ENCODE results near the gene GPX4. TPM values are rescaled to one million over a fixed set of nuclear protein-coding genes. Genes with fewer than 3 reads are reported as not detected.

GPX4 gene
- total and polyA plus RNA-seq, 9 of the 15 experiments (the other 6 are each of a cell fraction or from before 2014, with no cell fraction given) = 61.4 to 661 (median 349) TPM

DNA sequence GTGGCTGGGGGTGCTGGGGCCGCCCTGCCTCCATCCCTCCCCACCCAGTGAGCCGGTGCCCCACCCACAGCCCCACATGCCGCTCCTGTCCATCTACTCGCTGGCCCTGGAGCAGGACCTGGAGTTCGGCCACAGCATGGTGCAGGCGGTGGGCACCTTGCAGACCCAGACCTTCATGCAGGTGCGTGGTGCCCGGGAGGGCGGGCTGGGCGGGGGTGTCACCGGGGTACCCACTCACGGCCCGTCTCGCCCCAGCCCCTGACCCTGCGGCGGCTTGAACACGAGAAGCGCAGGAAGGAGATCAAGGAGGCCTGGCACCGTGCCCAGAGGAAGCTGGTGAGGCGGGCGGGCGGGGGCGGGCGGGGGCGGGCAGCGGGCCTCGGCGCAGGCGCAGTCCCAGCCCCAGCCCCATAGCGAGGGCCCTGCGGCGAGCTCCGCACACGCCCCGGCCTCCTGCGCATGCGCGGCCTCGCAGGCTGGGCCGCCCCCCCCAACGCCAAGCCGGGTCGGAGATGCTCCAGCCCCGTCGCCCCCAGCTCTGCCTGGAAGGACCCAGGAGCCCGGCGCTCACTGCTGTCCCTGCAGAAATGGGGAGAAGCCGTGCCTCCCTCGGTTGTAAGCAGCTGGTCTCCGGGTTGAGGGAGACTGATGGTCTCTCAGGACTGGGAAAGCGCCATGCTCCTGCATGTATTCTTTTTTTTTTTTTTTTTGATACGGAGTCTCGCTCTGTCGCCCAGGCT lies 29.1 kb upstream of the GPX4 start (continued):
- TF ChIP-seq, protein P1, sequence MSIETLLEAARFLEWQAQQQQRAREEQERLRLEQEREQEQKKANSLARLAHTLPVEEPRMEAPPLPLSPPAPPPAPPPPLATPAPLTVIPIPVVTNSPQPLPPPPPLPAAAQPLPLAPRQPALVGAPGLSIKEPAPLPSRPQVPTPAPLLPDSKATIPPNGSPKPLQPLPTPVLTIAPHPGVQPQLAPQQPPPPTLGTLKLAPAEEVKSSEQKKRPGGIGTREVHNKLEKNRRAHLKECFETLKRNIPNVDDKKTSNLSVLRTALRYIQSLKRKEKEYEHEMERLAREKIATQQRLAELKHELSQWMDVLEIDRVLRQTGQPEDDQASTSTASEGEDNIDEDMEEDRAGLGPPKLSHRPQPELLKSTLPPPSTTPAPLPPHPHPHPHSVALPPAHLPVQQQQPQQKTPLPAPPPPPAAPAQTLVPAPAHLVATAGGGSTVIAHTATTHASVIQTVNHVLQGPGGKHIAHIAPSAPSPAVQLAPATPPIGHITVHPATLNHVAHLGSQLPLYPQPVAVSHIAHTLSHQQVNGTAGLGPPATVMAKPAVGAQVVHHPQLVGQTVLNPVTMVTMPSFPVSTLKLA (conservative IDR thresholded peaks at IDR 0.05) = 0 out of 4 replicates have a peak, but pooled peaks of 1 of the 2 experiments have one; percentile 36
- TF ChIP-seq, protein P2, sequence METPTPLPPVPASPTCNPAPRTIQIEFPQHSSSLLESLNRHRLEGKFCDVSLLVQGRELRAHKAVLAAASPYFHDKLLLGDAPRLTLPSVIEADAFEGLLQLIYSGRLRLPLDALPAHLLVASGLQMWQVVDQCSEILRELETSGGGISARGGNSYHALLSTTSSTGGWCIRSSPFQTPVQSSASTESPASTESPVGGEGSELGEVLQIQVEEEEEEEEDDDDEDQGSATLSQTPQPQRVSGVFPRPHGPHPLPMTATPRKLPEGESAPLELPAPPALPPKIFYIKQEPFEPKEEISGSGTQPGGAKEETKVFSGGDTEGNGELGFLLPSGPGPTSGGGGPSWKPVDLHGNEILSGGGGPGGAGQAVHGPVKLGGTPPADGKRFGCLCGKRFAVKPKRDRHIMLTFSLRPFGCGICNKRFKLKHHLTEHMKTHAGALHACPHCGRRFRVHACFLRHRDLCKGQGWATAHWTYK (CRISPR knock-in tag; IDR thresholded peaks at IDR 0.05) = peak; percentile 24; the same call in 1 of the 2 replicates
- TF ChIP-seq CBX1 (IDR thresholded peaks at IDR 0.05; ENCODE audit: low read depth) (0 out of 2 replicates have a peak, but pooled peaks have one; percentile 47), ZSCAN29 (IDR thresholded peaks at IDR 0.05) (no peak), ZNF23 (CRISPR knock-in tag; IDR thresholded peaks at IDR 0.05) (no peak), TCF3 (CRISPR knock-in tag; IDR thresholded peaks at IDR 0.05) (no peak), ZFX (CRISPR knock-in tag; IDR thresholded peaks at IDR 0.05) (0 out of 2 replicates have a peak, but pooled peaks have one; percentile 3), SMARCE1 (IDR thresholded peaks at IDR 0.05) (no peak), PCBP1 (IDR thresholded peaks at IDR 0.05; ENCODE audit: low read depth, low read length, poor library complexity, severe bottlenecking) (no peak), GABPA (tag; conservative IDR thresholded peaks at IDR 0.05; ENCODE audit: low read depth) (peak; percentile 48), POU5F1 (IDR thresholded peaks at IDR 0.05; ENCODE audit: borderline replicate concordance, low read depth, low read length, partially characterized antibody) (no peak)
- TF ChIP-seq, protein P3, sequence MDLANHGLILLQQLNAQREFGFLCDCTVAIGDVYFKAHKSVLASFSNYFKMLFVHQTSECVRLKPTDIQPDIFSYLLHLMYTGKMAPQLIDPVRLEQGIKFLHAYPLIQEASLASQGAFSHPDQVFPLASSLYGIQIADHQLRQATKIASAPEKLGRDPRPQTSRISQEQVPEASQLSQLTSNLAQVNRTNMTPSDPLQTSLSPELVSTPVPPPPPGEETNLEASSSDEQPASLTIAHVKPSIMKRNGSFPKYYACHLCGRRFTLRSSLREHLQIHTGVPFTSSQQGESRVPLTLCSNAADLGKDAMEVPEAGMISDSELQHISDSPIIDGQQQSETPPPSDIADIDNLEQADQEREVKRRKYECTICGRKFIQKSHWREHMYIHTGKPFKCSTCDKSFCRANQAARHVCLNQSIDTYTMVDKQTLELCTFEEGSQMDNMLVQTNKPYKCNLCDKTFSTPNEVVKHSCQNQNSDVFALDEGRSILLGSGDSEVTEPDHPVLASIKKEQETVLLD (IDR thresholded peaks at IDR 0.05) = peak; percentile 87
- TF ChIP-seq, protein P4, sequence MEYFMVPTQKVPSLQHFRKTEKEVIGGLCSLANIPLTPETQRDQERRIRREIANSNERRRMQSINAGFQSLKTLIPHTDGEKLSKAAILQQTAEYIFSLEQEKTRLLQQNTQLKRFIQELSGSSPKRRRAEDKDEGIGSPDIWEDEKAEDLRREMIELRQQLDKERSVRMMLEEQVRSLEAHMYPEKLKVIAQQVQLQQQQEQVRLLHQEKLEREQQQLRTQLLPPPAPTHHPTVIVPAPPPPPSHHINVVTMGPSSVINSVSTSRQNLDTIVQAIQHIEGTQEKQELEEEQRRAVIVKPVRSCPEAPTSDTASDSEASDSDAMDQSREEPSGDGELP (CRISPR knock-in tag; IDR thresholded peaks at IDR 0.05; ENCODE audit: borderline replicate concordance) = peak; percentile 46; the same call in 1 of the 2 replicates
- TF ChIP-seq, protein P5, sequence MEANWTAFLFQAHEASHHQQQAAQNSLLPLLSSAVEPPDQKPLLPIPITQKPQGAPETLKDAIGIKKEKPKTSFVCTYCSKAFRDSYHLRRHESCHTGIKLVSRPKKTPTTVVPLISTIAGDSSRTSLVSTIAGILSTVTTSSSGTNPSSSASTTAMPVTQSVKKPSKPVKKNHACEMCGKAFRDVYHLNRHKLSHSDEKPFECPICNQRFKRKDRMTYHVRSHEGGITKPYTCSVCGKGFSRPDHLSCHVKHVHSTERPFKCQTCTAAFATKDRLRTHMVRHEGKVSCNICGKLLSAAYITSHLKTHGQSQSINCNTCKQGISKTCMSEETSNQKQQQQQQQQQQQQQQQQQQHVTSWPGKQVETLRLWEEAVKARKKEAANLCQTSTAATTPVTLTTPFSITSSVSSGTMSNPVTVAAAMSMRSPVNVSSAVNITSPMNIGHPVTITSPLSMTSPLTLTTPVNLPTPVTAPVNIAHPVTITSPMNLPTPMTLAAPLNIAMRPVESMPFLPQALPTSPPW (CRISPR knock-in tag; IDR thresholded peaks at IDR 0.05) = peak; percentile 94
- TF ChIP-seq, protein P6, sequence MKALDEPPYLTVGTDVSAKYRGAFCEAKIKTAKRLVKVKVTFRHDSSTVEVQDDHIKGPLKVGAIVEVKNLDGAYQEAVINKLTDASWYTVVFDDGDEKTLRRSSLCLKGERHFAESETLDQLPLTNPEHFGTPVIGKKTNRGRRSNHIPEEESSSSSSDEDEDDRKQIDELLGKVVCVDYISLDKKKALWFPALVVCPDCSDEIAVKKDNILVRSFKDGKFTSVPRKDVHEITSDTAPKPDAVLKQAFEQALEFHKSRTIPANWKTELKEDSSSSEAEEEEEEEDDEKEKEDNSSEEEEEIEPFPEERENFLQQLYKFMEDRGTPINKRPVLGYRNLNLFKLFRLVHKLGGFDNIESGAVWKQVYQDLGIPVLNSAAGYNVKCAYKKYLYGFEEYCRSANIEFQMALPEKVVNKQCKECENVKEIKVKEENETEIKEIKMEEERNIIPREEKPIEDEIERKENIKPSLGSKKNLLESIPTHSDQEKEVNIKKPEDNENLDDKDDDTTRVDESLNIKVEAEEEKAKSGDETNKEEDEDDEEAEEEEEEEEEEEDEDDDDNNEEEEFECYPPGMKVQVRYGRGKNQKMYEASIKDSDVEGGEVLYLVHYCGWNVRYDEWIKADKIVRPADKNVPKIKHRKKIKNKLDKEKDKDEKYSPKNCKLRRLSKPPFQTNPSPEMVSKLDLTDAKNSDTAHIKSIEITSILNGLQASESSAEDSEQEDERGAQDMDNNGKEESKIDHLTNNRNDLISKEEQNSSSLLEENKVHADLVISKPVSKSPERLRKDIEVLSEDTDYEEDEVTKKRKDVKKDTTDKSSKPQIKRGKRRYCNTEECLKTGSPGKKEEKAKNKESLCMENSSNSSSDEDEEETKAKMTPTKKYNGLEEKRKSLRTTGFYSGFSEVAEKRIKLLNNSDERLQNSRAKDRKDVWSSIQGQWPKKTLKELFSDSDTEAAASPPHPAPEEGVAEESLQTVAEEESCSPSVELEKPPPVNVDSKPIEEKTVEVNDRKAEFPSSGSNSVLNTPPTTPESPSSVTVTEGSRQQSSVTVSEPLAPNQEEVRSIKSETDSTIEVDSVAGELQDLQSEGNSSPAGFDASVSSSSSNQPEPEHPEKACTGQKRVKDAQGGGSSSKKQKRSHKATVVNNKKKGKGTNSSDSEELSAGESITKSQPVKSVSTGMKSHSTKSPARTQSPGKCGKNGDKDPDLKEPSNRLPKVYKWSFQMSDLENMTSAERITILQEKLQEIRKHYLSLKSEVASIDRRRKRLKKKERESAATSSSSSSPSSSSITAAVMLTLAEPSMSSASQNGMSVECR (CRISPR knock-in tag; IDR thresholded peaks at IDR 0.05) = peak; percentile 53; the same call in 1 of the 2 replicates
